ENCODE measurements around the gene GOLGA1. TPM values are rescaled to one million over a fixed set of nuclear protein-coding genes. Genes with fewer than 3 reads are reported as not detected.

GOLGA1 gene
- polyA plus RNA-seq, 3 donors, result 3.1 to 15.7 (median 8.0) TPM

DNA sequence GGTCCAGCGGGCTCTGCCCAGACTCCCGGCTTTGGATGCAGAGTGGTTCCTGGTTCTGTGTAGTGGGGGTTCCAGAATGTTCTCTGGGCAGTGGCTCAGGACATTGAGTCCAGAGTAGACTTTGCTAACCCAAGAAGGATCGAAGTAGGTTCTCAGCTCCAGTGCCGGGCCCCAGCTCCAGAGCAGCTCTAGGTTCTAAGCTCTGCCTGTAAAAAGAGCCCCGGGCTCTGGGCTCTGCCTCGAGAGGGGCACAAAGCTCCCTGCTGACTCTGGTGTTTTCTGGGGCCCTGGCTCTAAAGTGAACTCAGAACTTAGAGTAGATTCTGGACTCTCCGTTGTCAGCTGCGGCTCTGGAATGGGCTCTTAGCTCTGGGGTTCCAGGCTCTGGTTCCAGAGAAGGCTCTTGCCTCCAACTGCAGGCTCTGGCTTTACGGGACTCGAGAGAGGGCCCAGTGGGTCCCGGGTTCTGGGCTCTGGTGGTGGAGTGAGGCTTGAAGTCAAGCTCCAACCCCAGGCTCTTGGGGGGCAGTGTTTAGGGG, 87.2 kb downstream of the GOLGA1 start:
- Mint-ChIP-seq H3K27ac (peak overlapping the region in 1 of 7 donors; percentile 30), H3K4me1 (peaks cover 8% of the 10 kb centered on the region), H3K27me3 (ENCODE audit: low read depth in 3 of 3) (peaks cover 6 to 13% (median 6%) of the 10 kb centered on the region in 3 donors), H3K4me3 (peak overlapping the region; percentile 47 to 89), H3K9me3 (no peaks in the 10 kb centered on the region), H3K36me3 (peaks cover 18 to 21% of the 10 kb centered on the region in 2 donors)
- Histone ChIP-seq H3K4me3 (replicated peaks in 1 of 3; ENCODE audit: low read depth in 2 of 3, low read length in 3 of 3) (peak overlapping the region in 1 of 3 experiments; percentile 73), H3K36me3 (replicated peaks in 1 of 2; ENCODE audit: control insufficient read depth in 1 of 2, insufficient read depth in 2 of 2, low read length in 2 of 2) (peaks cover 20 to 21% of the 10 kb centered on the region in 2 donors), H4K20me1 (ENCODE audit: insufficient read depth, low read length) (peaks cover 28% of the 10 kb centered on the region), H3K4me2 (replicated peaks; ENCODE audit: extremely low read depth, low read length, poor library complexity, severe bottlenecking) (peak overlapping the region; percentile 90), H3K27ac (ENCODE audit: low read depth in 1 of 2, low read length in 2 of 2) (no peak overlapping the region), H3K9ac (ENCODE audit: insufficient read depth, low read length, poor library complexity, severe bottlenecking) (peak overlapping the region; percentile 44), H3K4me1 (ENCODE audit: control insufficient read depth in 1 of 2, insufficient read depth in 2 of 2, low read length in 2 of 2) (peaks cover 7 to 13% of the 10 kb centered on the region in 2 donors), H3K9me3 (replicated peaks in 1 of 2; ENCODE audit: control insufficient read depth in 1 of 2, insufficient read depth in 1 of 2, low read length in 2 of 2) (no peaks in the 10 kb centered on the region), H2AFZ (ENCODE audit: insufficient read depth, low read depth, low read length, poor library complexity, severe bottlenecking) (peak overlapping the region; percentile 85), H3K79me2 (ENCODE audit: insufficient read depth, low read length) (peaks cover 3% of the 10 kb centered on the region), H3K27me3 (ENCODE audit: control insufficient read depth in 2 of 2, insufficient read depth in 2 of 2, low read length in 2 of 2) (no peaks in the 10 kb centered on the region)
- DNase-seq, result peak in 1 of 3 donors; percentile 6
- TF ChIP-seq, protein P1, sequence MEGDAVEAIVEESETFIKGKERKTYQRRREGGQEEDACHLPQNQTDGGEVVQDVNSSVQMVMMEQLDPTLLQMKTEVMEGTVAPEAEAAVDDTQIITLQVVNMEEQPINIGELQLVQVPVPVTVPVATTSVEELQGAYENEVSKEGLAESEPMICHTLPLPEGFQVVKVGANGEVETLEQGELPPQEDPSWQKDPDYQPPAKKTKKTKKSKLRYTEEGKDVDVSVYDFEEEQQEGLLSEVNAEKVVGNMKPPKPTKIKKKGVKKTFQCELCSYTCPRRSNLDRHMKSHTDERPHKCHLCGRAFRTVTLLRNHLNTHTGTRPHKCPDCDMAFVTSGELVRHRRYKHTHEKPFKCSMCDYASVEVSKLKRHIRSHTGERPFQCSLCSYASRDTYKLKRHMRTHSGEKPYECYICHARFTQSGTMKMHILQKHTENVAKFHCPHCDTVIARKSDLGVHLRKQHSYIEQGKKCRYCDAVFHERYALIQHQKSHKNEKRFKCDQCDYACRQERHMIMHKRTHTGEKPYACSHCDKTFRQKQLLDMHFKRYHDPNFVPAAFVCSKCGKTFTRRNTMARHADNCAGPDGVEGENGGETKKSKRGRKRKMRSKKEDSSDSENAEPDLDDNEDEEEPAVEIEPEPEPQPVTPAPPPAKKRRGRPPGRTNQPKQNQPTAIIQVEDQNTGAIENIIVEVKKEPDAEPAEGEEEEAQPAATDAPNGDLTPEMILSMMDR (IDR thresholded peaks at IDR 0.05), result no peak
- intact Hi-C loops (cut with micrococcal nuclease), result loop anchor here (1.0 to 5.0 kb wide), 5 partner anchors 79 to 236 kb away; no protein-coding TSS in a partner anchor
- WGBS (ENCODE audit: insufficient coverage), result 78% methylated on average over 7 of the region's 11 CpGs

DNA sequence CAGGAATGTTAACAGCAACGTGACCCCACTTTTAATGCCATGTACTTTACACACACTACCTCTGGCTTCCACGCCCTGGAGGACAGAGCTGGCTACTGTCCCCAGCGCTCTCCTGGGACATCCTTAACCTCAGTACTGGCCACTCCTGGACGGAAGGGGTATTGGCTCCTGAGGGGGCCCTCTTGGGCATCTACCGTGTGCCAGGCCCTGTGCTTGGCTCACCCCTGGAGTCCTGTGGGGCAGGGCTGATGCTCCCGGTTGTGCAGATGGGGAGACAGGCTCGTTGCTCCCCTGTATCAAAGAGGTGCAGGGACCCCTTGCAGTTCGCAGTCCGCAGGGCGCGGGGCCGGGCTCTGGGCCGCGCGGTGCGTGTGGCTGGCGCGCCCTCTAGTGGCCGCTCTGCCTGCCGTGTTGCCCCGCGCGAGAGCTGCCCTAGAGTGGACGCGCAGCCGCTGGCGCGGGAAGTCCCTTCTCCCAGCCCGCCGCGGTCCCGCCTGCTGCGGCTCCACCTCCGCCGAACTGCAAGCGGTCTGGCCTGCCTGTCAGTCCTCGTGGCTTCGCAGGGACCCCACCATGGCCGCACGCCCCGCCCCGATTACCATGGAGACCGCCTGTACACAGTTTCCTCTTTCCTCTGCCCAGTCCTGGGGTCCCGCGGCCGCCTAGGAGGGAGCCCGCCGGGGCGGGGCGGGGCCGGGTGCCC, 87.9 kb downstream of the GOLGA1 start, which contains the start of gene WDR38:
Gene WDR38 (plus strand): TSS at position 632 of the 703 bp plus-strand sequence. CDS start 72 bp downstream, outside the sequence.
- Mint-ChIP-seq H3K9me3 (peaks cover 0 to 2% (median 0%) of the 10 kb centered on the region in 7 donors), H3K36me3 (peaks cover 11 to 14% of the 10 kb centered on the region in 2 donors), H3K4me3 (peak within 1 kb of the TSS; percentile 78 to 89), H3K27me3 (ENCODE audit: low read depth in 3 of 3) (peaks cover 6 to 13% (median 6%) of the 10 kb centered on the region in 3 donors), H3K27ac (peak within 1 kb of the TSS in 3 of 7 donors; percentile 26 to 42 (median 30)), H3K4me1 (peaks cover 8% of the 10 kb centered on the region)
- Histone ChIP-seq H3K9me3 (replicated peaks in 1 of 2; ENCODE audit: control insufficient read depth in 1 of 2, insufficient read depth in 1 of 2, low read length in 2 of 2) (no peaks in the 10 kb centered on the region), H3K27ac (ENCODE audit: low read depth in 1 of 2, low read length in 2 of 2) (no peak within 1 kb of the TSS), H3K4me3 (replicated peaks in 1 of 3; ENCODE audit: low read depth in 2 of 3, low read length in 3 of 3) (peak within 1 kb of the TSS; percentile 26 to 73 (median 31)), H3K4me1 (ENCODE audit: control insufficient read depth in 1 of 2, insufficient read depth in 2 of 2, low read length in 2 of 2) (peaks cover 7 to 13% of the 10 kb centered on the region in 2 donors), H3K4me2 (replicated peaks; ENCODE audit: extremely low read depth, low read length, poor library complexity, severe bottlenecking) (peak within 1 kb of the TSS; percentile 90), H3K36me3 (replicated peaks in 1 of 2; ENCODE audit: control insufficient read depth in 1 of 2, insufficient read depth in 2 of 2, low read length in 2 of 2) (peaks cover 13 to 14% of the 10 kb centered on the region in 2 donors), H3K27me3 (ENCODE audit: control insufficient read depth in 2 of 2, insufficient read depth in 2 of 2, low read length in 2 of 2) (no peaks in the 10 kb centered on the region), H4K20me1 (ENCODE audit: insufficient read depth, low read length) (peaks cover 21% of the 10 kb centered on the region), H3K79me2 (ENCODE audit: insufficient read depth, low read length) (no peaks in the 10 kb centered on the region), H2AFZ (ENCODE audit: insufficient read depth, low read depth, low read length, poor library complexity, severe bottlenecking) (peak within 1 kb of the TSS; percentile 85), H3K9ac (ENCODE audit: insufficient read depth, low read length, poor library complexity, severe bottlenecking) (peak within 1 kb of the TSS; percentile 44)
- TF ChIP-seq, protein P1 (IDR thresholded peaks at IDR 0.05), result peak; percentile 100
- peak; percentile 73 for DNase-seq
- intact Hi-C loops (cut with micrococcal nuclease), result loop anchor here (1.0 to 5.0 kb wide), 5 partner anchors 79 to 236 kb away; no protein-coding TSS in a partner anchor
- 2% methylated on average over 51 of the region's 51 CpGs for WGBS (ENCODE audit: insufficient coverage)
